A204.1 (cell line): ENCODE measurements around the gene TMEM101.
"Not testable (repeated sequence)": the region's sequence is repeated elsewhere in the genome, so short reads cannot be mapped to it uniquely, and the experiment has no call there.

Experiments
- FAIRE-seq: peaks from 2 replicates; lab custom pipeline; 2012; peaks lifted over from hg19 to GRCh38; lab: Jason Lieb, UNC

Gene TMEM101

GRCh38 chr17:43974382-43975266 lies 40.1 kb downstream of the TMEM101 start:
- FAIRE-seq = no peak

DNA sequence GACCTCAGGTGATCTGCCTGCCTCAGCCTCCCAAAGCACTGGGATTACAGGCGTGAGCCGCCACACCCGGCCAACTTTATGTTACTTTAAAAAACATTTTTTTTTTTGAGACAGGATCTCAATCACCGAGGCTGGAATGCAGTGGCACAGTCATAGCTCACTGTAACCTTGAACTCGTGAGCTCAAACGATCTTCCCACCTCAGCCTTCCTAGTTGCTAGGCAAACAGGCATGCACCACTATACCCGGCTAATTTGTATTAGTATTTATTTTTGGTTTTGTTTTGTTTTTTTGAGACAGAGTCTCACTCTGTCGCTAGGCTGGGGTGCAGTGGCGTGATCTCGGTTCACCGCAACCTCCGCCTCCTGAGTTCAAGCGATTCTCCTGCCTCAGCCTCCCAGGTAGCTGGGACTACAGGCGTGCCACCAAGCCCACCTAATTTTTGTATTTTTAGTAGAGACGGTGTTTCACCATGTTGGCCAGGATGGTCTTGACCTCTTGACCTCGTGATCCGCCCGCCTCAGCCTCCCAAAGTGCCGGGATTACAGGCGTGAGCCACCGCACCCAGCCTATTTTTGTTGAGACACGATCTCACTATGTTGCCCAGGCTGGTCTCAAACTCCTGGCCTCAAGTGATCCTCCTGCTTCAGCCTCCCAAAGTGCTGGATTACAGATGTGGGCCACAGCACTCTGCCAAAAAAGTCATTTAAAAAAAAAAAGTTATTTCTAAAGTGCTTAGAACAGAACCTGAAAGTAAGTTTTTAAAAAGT lies 42.1 kb downstream of the TMEM101 start:
- not testable (repeated sequence) for FAIRE-seq

GRCh38 chr17:43971436-43971835 lies 43.3 kb downstream of the TMEM101 start:
- FAIRE-seq = not testable (repeated sequence)

DNA sequence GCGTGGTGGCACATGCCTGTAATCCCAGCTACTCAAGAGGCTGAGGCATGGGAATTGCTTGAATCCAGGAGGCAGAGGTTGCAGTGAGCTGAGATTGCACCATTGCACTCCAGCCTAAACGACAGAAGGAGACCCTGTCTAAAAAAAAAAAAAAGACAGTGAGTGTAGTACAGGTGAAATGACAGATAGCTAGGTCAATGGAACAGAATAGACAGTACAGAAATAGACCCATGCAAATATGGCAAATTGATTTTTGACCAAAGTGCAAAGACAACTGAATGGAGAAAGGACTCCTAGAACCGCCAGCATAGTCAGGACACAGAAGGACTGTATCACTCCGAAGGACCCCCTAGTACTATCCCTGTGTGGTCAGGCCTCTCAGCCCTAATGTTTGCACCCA lies 44.4 kb downstream of the TMEM101 start:
- no peak for FAIRE-seq

DNA sequence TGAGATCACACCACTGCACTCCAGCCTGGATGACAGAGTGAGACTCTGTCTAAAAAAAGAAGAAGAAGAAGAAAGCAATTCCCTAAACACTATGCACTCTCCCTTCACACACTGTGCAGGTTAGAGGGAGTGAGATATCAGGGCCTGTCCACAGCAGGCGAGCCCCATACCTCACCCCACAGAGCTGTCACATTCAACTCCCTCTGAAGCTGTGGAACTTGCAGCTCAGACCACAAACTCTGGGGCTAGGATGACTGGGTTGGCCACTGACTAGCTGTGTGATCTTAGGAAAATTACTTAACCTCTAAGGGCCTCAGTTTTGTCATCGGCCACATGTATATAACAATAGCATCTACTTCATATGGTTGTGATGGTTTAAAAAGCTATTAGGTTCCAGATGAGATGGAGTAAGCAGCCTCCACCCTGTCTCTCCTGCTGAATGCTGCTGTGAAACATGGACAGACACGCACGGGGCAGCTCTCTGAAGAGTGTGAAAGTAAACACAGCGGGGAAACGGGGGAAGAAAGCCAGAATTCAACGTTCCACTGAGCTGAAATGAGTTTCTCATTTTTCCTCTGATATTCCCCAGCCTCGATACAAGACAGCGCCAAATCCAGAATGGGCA lies 47.4 kb downstream of the TMEM101 start:
- FAIRE-seq = no peak

GRCh38 chr17:43966276-43966675 lies 48.5 kb downstream of the TMEM101 start:
- FAIRE-seq = no peak

GRCh38 chr17:43962479-43962878 lies 52.3 kb downstream of the TMEM101 start:
- FAIRE-seq = no peak

DNA sequence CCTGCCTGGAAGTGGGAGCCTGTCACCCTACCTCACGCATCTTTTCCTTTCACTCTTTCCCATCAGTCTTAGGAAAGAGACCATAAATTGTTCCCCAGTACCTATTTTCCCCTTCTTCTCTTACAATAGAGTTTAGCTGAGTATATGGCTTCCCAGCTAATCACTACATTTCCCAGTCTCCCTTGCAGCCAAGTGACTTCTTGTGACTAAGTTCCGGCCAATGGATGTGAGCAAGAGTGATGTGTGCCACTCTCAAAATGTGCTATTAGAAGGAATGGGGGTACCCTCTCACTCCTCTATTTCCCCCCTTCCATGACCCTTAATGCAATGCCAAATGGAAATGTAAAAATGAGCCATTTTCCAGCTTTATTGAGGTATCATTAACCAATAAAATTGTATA lies 52.8 kb downstream of the TMEM101 start:
- no peak for FAIRE-seq

GRCh38 chr17:43961292-43961691 lies 53.5 kb downstream of the TMEM101 start:
- not testable (repeated sequence) for FAIRE-seq
